Measurements from ENCODE around the gene IRF8.
A peak's percentile ranks its signal among the peaks of the same experiment; 100 is the strongest.

The IRF8 gene

GRCh38 chr16:85908444-85908843 is 9.5 kb downstream of the IRF8 start:
- in situ Hi-C loops (cut with MboI; ENCODE audit: low sequenced_read_pairs, unreplicated experiment) = no loop called here
- TF ChIP-seq CTCF (IDR thresholded peaks at IDR 0.05; ENCODE audit: borderline replicate concordance, control extremely low read depth, extremely low read depth, insufficient read depth, missing control alignments) = no peak
- DNase-seq (ENCODE audit: low spot score) = peak; percentile 71

GRCh38 chr16:85908889-85909589 is 10.1 kb downstream of the IRF8 start:
- no peak for DNase-seq (ENCODE audit: low spot score)
- TF ChIP-seq CTCF (IDR thresholded peaks at IDR 0.05; ENCODE audit: borderline replicate concordance, control extremely low read depth, extremely low read depth, insufficient read depth, missing control alignments) = no peak
- in situ Hi-C loops (cut with MboI; ENCODE audit: low sequenced_read_pairs, unreplicated experiment) = no loop called here

- in situ Hi-C loops (cut with MboI; ENCODE audit: low sequenced_read_pairs, unreplicated experiment) = no loop called here
- DNase-seq (ENCODE audit: low spot score) = no peak
- TF ChIP-seq CTCF (IDR thresholded peaks at IDR 0.05; ENCODE audit: borderline replicate concordance, control extremely low read depth, extremely low read depth, insufficient read depth, missing control alignments) = no peak
These were observed 11.2 kb downstream of the IRF8 start for GRCh38 chr16:85909932-85910853.

GRCh38 chr16:85910854-85911247 is 11.9 kb downstream of the IRF8 start:
- in situ Hi-C loops (cut with MboI; ENCODE audit: low sequenced_read_pairs, unreplicated experiment) = no loop called here
- no peak for DNase-seq (ENCODE audit: low spot score)
- no peak for TF ChIP-seq CTCF (IDR thresholded peaks at IDR 0.05; ENCODE audit: borderline replicate concordance, control extremely low read depth, extremely low read depth, insufficient read depth, missing control alignments)

GRCh38 chr16:85911251-85911930 is 12.4 kb downstream of the IRF8 start:
- no peak for DNase-seq (ENCODE audit: low spot score)
- TF ChIP-seq CTCF (IDR thresholded peaks at IDR 0.05; ENCODE audit: borderline replicate concordance, control extremely low read depth, extremely low read depth, insufficient read depth, missing control alignments) = no peak
- in situ Hi-C loops (cut with MboI; ENCODE audit: low sequenced_read_pairs, unreplicated experiment) = no loop called here

- TF ChIP-seq CTCF (IDR thresholded peaks at IDR 0.05; ENCODE audit: borderline replicate concordance, control extremely low read depth, extremely low read depth, insufficient read depth, missing control alignments) = no peak
- in situ Hi-C loops (cut with MboI; ENCODE audit: low sequenced_read_pairs, unreplicated experiment) = no loop called here
- DNase-seq (ENCODE audit: low spot score) = no peak
These were observed 13.4 kb downstream of the IRF8 start for GRCh38 chr16:85912211-85912974.
